PFSK-1 (cell line): ENCODE data around the gene SH3BP1.

Experiments
- FOXP2 ChIP-seq: optimal IDR thresholded peaks from 2 replicates; pipeline ENCODE3; 2011; ENCODE audit warnings: borderline replicate concordance, control low read depth, inconsistent platforms; ENCODE audit not compliant: insufficient read depth; ENCODE audit errors: extremely low read length, extremely low read depth
- POLR2AphosphoS5 ChIP-seq: IDR thresholded peaks from 2 replicates; pipeline ENCODE4 v1.6.1; 2012; ENCODE audit warnings: low read depth, mild to moderate bottlenecking, control low read depth, low read length, moderate library complexity
- SIN3A ChIP-seq: IDR thresholded peaks from 2 replicates; pipeline ENCODE4 v1.6.1; 2012; ENCODE audit warnings: mild to moderate bottlenecking, low read length, moderate library complexity, borderline replicate concordance; ENCODE audit not compliant: insufficient read depth
- TAF1 ChIP-seq: IDR thresholded peaks from 2 replicates; pipeline ENCODE4 v1.6.1; 2012; ENCODE audit warnings: low read length, control low read depth, borderline replicate concordance; ENCODE audit not compliant: insufficient read depth
- TF ChIP-seq, protein P1 (sequence below), 2 experiments: IDR thresholded peaks; 2 replicates each; pipeline versions ENCODE4 v1.6.1 to v1.8.0; 2011 to 2012; ENCODE audit warnings: low read depth in 2 of 2, low read length in 2 of 2, control low read depth in 1 of 2, inconsistent platforms in 1 of 2, mild to moderate bottlenecking in 1 of 2, moderate library complexity in 1 of 2; ENCODE audit not compliant: insufficient read depth in 1 of 2

SH3BP1 gene

DNA sequence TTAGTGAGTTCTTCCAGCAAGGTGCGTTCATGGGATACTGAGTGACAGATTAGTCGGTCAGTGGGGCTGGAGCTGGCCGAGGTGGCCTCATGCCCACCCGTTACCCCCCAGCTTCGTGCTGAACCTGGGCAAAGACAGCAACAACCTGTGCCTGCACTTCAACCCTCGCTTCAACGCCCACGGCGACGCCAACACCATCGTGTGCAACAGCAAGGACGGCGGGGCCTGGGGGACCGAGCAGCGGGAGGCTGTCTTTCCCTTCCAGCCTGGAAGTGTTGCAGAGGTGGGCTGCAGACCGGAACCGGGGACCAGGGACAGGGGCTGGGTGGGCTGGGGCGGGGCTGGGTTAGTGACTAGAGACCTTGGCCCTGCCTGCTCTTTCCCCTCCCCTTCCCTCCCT, 38.9 kb downstream of the SH3BP1 start:
- TF ChIP-seq POLR2AphosphoS5 (0 out of 2 replicates have a peak, but pooled peaks have one; percentile 62), TAF1 (no peak), FOXP2 (no peak), SIN3A (no peak)
- TF ChIP-seq, protein P1, sequence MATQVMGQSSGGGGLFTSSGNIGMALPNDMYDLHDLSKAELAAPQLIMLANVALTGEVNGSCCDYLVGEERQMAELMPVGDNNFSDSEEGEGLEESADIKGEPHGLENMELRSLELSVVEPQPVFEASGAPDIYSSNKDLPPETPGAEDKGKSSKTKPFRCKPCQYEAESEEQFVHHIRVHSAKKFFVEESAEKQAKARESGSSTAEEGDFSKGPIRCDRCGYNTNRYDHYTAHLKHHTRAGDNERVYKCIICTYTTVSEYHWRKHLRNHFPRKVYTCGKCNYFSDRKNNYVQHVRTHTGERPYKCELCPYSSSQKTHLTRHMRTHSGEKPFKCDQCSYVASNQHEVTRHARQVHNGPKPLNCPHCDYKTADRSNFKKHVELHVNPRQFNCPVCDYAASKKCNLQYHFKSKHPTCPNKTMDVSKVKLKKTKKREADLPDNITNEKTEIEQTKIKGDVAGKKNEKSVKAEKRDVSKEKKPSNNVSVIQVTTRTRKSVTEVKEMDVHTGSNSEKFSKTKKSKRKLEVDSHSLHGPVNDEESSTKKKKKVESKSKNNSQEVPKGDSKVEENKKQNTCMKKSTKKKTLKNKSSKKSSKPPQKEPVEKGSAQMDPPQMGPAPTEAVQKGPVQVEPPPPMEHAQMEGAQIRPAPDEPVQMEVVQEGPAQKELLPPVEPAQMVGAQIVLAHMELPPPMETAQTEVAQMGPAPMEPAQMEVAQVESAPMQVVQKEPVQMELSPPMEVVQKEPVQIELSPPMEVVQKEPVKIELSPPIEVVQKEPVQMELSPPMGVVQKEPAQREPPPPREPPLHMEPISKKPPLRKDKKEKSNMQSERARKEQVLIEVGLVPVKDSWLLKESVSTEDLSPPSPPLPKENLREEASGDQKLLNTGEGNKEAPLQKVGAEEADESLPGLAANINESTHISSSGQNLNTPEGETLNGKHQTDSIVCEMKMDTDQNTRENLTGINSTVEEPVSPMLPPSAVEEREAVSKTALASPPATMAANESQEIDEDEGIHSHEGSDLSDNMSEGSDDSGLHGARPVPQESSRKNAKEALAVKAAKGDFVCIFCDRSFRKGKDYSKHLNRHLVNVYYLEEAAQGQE (IDR thresholded peaks at IDR 0.05; ENCODE audit: insufficient read depth in 1 of 2, low read depth in 2 of 2, low read length in 2 of 2): no peak

DNA sequence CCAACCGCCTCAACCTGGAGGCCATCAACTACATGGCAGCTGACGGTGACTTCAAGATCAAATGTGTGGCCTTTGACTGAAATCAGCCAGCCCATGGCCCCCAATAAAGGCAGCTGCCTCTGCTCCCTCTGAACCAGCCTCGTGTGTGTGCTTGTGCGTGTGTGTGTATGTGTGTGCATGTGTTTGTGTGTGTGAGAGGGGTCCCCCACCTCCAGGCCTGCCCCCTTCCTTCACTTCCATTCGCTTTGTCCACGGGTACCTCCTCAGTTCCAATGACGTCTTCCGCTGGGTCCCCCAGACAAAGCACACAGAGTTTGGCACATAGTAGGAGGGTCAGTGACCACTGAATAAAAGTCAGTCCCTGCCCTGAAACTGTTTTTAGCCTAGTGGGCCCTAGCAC, 40.2 kb downstream of the SH3BP1 start:
- TF ChIP-seq, protein P1 (IDR thresholded peaks at IDR 0.05; ENCODE audit: insufficient read depth in 1 of 2, low read depth in 2 of 2, low read length in 2 of 2): no peak

DNA sequence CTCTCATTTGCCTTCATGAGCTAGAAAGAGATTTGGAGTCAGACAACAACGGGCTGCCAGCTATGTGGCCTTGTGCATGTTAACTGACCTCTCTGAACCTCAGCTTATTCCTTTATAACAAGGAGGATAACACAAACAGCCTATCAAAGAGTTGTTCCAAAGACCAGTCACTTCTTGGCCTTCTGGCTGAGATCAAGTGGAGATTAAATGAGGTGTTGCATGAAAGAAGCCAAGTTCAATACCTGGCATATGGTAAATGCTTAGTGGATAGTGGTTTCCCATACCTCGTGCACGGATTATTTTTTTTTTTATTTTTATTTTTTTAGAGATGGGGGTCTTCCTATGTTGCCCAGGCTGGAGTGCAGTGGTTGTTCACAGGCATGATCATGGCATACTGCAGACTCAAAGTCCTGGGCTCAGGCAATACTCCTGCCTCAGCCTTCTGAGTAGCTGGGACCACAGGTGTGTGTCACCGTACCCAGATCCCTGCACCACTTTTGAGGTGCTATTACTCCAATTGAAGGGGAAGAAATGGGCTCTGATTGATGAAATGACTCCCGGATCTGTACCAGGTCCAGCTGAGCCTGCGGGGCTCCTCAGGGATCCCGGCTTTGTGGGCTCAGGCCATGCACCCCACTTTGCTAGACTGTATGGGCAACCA, 40.9 kb downstream of the SH3BP1 start:
- TF ChIP-seq, protein P1 (IDR thresholded peaks at IDR 0.05; ENCODE audit: insufficient read depth in 1 of 2, low read depth in 2 of 2, low read length in 2 of 2): no peak
- peak; percentile 88 for TF ChIP-seq POLR2AphosphoS5
- 0 out of 2 replicates have a peak, but pooled peaks have one; percentile 46 for TF ChIP-seq SIN3A
- TF ChIP-seq TAF1: no peak

DNA sequence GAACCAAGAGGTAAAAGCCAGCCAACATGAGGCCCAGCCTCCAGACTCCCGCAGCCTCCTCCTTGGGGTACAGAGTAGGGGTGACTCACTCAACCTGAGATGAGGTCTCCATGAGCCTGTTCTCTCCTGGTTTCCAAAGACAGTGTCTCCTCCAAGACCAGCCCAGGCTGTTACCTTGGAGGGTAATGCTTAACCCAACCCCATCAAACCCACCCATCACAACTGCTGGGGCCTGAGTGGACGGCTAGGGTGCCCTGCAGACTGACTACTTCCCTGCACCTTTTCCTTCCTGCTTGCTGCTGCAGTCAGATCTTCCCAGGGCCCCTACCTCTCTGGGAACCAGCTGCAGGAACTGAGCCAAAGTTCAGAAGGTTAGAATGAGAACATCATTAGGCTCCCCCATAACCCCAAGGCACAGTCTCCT, 41.5 kb downstream of the SH3BP1 start:
- TF ChIP-seq TAF1 (no peak), FOXP2 (no peak)
- TF ChIP-seq, protein P1 (IDR thresholded peaks at IDR 0.05; ENCODE audit: insufficient read depth in 1 of 2, low read depth in 2 of 2, low read length in 2 of 2): no peak

DNA sequence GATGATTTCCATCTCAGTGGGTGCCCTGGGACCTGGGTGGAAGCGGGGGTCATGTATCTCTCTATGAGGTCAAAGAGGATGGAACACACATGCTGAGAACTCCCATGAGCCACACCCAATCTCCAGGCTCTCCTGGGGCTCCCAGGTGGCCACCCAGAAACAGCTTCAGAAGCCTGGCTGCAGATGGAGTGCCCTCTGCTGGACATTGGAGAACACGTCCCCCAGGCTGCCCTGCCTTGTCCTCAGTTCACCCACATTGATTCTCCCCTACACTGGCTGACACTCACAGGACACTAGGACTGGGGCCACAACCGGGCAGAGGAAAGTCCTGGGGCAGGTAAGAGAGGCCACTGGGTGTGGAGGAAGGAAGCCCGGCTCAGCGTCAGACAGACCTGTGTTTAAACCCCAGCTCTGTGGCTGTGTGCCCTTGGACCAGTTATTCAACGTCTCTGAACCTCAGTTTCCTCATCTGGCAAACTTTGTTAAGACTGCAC, 42.1 kb downstream of the SH3BP1 start:
- TF ChIP-seq, protein P1 (IDR thresholded peaks at IDR 0.05; ENCODE audit: insufficient read depth in 1 of 2, low read depth in 2 of 2, low read length in 2 of 2): no peak
- TF ChIP-seq FOXP2: no peak
- no peak for TF ChIP-seq SIN3A
- TF ChIP-seq TAF1: no peak
- TF ChIP-seq POLR2AphosphoS5: no peak
